Measurements from ENCODE around the gene RASA3. TPM values are rescaled to one million over a fixed set of nuclear protein-coding genes. Genes with fewer than 3 reads are reported as not detected.
"Not testable (repeated sequence)": the region's sequence is repeated elsewhere in the genome, so short reads cannot be mapped to it uniquely, and the experiment has no call there.

The RASA3 gene
- polyA plus RNA-seq, 4 donors: 13.5 to 14.5 (median 14.2) TPM

DNA sequence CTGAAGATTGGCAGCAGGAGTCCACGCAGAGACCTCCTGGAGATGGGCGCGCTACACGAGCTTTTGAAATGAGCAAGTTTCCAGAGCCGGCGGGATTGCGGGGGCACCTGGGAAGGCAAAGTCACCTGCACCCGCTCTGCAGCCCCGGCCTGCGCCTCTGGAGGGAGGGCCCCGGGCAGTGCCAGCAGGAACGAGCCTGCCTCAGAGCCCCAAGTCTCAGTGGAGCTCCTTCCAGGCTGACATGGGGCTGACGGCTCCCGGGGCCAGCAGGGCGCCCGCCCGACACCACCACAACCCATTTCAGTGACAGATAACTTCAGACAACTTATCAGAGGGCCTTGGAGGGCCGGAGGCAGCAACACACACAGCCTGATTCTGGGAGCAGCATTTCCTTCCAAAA is 45.0 kb downstream of the RASA3 start:
- DNase-seq (ENCODE audit: low read depth in 4 of 4, low spot score in 3 of 4): no peak

DNA sequence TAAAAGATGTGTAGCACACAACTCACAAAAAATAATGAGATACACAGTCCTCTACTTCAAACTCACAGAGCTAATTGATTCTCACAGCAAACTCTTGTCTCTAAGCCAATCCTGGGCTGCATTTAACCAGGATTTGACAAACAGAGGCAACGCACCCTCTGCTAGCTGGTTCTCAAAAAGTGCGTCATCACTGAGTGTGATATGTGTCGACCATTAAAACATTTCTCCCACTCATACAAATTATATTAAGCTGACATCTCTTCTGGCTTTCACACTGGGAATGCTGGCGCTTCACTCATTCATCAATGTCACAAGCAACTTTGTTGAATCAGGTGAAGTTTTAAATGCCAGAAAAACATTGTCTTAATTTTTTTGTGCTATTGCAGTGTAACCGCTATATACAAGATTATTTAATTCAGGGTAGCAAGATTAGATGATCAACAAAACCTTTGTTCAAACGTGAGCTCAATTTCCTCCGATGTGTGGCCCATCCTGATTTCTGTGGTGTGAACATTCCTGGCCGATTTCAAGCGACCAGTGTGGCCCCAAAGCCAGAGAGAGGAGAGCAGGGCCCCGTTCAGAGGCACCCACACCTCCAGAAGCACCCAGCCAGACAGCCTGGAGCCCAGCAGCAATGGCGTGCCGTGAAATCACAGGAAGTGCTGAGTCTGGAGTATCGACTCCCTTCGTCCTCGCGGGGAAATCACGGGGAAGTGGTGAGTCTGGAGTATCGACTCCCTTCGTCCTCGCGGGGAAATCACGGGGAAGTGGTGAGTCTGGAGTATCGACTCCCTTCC is 49.4 kb downstream of the RASA3 start:
- no peak for DNase-seq (ENCODE audit: low read depth in 4 of 4, low spot score in 3 of 4)

DNA sequence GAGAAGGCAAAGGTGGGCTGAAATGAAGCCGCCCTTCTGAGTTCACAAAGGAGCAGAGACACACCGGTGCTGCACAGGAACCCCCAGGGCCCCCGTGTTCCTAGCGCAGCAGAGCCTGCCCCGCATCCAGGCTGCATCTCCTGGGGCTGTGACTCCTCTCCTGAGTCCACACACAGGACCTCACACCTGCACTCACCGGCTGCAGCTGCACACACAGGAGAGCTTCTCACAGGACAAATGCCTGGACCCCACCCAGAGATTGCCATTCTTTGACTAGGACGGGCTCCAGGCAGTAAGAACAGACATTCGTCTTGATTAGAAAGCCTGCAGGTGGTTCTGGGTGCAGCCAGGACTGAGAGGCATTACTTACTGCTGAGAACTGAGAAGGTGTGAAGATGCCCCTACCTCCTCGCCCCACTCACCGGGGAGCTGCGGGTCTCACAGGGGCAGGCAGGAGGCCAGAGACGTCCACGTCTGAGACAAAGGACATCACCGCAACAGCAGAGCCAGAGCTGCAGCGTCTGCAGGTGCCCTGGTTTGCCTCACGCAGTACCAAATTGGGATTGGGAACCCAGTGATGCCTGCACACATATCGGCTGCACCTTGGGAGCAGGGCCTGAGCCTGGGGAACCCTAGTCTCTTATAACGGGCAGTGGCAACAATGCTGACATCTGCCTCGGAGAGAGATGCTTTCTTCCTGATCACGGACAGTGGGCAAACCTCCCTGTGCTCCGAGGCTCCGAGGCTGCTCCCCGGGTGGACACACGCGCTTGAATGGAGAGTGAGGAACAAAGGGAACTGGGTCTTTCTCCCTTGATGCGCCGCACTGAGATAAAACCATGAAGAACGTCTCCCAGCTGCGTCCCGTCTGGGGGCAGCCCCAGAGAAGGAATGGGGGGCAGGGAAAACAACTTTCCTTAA is 50.4 kb downstream of the RASA3 start:
- no peak for DNase-seq (ENCODE audit: low read depth in 4 of 4, low spot score in 3 of 4)

DNA sequence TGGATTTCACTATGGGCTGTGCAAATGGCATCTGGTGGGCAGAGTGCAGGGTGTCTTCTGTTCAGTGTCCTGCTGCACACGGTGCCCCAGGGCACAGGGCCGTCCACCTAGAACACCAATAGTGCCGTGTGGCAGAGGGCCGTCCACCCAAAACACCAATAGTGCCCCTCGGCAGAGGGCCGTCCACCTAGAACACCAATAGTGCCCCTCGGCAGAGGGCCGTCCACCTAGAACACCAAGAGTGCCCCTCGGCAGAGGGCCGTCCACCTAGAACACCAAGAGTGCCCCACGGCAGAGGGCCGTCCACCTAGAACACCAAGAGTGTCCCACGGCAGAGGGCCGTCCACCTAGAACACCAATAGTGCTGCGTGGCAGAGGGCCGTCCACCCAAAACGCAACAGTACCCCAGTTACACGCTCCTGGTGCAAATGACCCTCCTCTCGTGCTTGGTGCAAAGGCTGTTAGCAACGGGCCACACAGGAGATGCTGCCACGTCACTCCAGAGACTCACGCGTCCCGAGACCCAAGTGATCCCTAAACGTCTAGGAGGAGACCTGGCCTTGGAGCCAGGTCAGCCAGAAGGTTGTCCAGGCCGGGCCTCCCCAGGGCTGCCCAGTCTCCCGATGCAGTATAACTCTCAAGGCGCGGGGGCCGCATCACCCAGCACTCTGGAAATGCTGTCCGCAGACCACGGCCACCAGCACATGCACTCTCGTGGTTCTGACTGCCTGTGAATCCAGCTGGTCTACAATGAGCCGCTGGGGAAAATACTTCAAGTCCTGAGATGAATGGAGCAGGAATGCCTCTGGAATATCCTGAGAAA is 51.5 kb downstream of the RASA3 start:
- DNase-seq (ENCODE audit: low read depth in 4 of 4, low spot score in 3 of 4): no peak

DNA sequence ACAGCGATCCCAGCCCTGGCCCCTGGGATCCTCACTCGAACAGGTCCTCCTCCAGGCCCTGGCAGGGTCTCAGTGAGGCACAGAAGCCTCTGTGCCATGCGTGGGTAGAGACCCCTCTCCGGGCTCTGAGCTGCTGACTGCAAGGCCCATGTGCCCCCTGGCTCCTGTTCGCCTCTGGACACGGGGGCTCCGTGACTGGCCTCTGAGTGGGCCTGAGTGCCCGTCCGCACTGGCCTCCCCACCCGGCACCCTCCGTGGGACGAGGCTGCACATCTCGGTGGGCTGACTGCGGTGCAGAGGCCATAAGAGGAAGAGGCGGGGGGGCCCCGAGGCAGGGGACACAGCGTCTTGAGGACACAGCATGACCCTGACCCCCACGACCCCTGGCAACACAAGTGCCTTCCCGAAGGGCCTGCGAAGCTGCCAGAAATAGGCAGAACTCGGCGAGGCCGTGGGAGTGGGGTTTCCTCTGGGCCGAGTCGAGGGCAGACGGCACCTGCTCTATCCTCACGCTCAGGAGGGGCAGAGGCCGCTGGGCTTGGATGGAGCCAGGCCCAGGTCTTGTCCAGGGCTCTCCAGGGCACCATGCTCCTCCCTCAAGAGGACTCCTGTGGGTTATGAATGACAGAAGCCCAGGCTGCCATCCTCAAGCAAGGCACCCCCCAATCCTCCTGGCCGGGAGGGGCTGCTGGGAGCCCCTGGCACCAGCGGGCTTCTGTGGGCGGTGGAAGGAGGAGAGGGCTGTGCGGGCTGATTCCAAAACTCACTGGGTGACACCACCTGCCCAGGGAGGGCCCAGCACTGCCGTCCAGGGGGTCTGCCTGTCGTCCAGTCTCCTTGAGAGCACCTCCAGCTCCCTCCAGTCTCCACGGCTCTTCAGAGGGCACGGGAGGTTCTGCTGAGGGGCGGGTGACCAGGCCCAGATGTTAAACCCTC is 52.6 kb downstream of the RASA3 start:
- no peak for DNase-seq (ENCODE audit: low read depth in 4 of 4, low spot score in 3 of 4)

DNA sequence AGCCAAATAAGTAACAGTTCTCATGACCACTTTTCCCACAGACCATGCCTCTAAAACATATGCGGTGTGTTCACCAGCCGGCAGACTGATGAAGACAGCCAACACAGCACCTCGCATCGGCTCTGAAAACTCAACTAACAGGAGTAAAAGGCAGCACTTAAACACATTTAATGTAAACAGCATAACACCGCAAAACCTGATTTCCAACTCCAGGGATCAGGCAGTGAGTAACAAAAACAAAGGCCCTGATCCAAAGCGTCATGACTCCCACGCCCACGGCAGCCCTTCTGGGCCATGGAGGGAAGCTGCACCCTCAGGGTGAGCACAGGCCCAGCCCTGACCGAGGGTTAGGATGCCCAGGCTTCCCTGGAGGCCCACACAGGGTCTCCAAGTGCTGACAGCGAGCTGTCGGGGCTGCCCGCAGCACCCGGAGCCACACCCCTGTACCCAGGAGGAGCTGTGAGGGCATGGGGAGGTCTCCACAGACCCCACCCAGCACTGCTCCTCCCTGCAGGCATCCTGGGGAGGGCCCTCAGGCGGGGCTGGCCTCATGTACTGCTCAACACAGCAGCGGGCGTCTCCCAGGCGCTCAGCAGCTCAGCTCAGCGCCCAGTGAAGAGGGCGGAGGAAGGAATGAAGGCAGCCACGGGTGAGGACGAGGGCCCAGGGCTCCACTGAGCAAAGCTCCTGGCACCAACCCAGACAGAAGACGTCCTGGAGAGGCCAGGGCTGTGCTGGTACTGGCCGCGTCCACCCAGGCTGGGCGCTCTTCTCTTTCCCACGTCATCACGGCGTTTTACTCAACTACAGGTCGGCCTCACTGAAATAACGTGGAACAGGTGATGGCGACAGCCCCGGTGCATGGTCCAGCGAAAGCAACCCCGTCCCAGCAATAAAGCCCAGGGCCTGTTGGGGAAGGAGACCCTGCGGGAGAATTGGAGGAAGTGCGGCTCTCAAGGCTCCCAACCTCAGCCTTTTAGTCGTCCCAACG is 53.7 kb downstream of the RASA3 start:
- DNase-seq (ENCODE audit: low read depth in 4 of 4, low spot score in 3 of 4): no peak

DNA sequence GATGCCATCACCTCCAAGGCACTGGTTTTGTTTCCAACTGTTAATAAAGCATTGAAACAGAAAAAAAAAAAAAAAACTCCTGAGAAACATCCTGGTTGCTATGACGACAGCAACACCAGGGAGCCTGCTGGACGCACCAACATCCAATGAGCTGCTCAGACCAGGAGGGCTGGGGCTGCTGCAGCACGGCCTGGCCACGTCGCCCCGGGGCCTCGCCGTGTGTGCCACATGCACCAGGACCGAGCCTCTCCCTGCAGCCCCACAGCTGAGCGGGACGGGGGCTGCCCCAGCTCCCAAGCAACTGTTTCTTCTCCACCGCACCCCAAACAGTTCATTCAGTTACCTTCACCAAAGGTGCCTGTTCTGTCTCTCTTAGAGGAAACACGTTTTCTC is 54.5 kb downstream of the RASA3 start:
- DNase-seq (ENCODE audit: low read depth in 4 of 4, low spot score in 3 of 4): no peak

DNA sequence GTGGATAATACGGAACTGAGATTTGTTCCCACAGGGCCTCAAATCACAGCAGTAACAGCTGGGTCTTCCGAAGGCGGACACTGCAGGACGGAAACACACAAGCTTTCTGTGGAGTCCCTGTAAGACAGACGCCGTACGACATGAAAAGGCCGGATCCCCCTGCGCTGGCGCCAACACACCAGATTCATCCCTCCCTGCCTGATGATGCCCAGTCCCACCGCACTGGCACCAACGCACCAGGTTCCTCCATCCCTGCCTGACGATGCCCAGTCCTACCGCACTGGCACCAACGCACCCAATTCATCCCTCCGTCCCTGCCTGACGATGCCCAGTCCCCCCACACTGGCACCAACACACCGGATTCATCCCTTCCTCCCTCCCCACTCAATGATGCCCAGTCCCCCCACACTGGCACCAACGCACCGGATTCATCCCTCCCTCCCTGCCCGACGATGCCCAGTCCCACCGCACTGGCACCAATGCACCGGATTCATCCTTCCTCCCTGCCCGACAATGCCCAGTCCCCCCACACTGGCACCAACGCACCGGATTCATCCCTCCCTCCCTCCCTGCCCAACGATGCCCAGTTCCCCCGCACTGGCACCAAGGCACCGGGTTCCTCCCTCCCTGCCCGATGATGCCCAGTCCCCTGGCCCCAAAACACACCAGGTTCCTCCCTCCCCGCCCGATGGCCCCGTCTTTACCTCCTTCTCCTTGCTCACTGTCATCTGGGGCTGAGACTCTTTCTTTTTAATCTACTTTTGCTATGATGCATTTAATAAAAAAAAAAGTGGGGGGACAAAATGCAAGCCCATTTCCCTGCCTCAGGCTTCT is 55.1 kb downstream of the RASA3 start:
- DNase-seq (ENCODE audit: low read depth in 4 of 4, low spot score in 3 of 4): no peak

DNA sequence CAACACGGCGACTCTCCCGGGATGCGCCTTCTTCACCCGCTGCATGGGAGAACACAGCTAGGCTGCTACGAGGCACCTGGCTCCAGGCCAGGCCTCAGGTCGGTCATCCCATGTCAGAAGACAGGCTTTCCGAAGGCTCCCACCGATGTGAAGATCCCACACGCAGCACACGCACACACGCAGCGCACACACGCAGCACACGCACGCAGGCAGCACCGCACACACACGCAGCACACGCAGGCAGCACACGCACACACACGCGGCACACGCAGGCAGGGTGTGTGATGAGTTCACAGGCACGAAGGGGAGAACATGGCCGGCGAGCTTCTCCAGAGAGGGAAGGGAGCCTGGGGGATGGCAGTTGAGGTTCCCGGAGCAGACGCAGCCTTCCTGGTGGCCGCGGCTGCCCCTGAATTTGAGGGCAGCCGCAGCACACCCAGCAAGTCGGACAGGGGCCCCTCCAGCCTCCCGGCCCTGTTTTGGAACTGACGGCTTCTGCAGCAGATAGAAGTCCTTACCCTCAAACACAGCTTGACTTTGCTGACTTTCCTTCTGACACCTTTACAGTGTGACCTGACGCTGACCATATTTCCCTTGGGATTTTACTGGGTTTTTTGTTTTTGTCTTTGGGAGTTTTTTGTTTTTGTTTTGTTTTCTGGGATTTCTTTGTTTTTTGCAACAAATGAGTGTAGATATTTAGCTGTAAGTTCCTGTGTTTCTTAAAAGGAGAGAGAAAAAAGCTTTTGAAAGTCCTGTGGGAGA is 55.9 kb downstream of the RASA3 start:
- DNase-seq (ENCODE audit: low read depth in 4 of 4, low spot score in 3 of 4): no peak

DNA sequence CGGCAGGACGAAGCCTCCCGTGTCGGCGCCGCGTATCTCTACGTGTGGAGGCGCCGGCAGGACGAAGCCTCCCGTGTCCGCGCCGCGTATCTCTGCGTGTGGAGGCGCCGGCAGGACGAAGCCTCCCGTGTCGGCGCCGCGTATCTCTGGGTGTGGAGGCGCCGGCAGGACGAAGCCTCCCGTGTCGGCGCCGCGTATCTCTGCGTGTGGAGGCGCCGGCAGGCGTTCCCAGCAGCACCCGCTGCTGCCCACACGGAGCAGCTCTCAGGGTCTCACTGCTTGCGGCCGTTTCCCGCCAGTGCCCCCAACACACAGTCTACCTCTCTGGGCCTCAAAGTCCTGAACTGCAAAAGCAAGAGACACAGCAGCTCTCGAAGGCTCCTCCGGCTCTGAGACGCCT is 56.6 kb downstream of the RASA3 start:
- not testable (repeated sequence) for DNase-seq (ENCODE audit: low read depth in 4 of 4, low spot score in 3 of 4)

DNA sequence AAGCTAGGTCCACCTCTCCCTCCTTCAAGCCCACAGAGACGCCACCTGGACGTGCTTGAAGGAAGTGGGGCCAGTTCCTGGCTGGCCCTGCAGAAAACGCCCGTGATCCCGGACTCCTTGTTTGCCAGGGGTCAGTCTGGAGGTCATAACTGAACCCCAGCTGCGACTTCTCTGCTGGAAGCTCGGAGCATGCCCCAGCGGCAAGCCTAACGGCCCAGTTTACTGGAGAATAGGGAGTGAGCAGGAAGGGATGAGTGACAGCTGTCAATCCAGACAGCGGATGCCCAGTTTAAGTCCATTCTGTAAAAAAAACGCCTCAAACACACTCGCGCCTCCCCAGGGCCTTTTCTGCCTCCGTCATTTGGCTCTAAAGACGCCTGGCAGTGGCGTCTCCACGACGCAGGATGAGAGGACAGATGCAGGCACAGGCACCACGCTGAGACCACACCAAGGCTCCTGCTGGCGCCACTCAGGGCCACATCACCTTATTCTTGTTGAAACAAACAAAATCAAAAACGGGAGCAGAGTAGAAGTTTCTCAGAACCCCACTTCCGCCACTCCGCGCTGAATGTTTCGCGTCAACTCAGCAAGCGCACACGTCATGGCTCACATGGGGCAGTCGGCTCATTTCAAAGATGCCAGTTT is 57.6 kb downstream of the RASA3 start:
- DNase-seq (ENCODE audit: low read depth in 4 of 4, low spot score in 3 of 4): no peak

DNA sequence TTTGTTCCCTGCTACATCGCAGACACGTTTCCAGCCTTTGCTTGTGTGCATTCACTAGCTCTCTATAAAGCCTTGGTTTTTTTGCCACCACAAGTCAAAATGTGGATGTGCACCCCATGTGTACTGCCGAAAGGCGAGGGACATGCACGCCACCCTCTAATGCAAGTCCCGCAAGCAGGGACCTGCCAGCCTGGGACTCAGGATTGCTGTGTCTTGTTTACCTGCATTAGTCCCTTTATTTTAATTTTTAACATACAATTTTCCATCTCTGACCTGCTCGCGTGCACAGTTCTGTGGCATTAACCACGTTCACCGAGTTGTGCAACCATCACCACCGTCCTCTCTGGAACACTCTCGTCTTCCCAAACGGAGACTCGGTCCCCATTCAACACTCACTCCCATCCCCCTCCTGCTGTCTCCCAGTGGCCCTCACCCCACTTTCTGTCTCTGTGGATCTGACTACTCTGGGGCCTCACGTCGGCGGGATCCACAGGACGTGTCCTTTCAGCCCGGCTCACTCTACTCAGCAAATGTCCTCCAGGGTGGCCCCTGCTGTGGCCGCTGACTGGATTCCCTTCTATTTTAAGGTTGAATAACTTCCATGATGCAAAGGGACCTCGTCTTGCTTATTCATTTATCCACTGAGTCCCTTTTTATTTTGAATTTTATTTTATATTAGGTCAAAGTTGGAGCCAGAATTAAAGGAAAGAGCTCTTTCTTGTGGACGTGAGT is 58.4 kb downstream of the RASA3 start:
- no peak for DNase-seq (ENCODE audit: low read depth in 4 of 4, low spot score in 3 of 4)

DNA sequence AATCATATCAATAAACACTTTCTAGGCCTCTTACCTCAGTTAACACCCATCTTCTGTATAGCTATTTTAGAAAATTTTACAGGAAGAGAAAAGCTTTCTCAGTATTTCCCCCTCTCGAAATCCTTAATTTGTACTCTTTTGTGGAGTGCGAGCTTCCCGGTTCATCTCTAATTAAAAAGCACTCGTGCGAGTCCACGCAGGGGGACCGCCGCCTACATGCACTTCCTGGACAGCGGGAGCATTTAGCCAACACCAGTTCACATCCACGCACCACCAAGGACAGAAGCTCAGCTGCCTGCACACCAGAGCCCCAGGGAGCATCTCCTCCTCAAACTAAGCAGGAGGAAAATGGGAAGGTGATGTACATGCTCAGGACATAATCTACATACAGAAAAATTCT is 60.0 kb downstream of the RASA3 start:
- no peak for DNase-seq (ENCODE audit: low read depth in 4 of 4, low spot score in 3 of 4)

DNA sequence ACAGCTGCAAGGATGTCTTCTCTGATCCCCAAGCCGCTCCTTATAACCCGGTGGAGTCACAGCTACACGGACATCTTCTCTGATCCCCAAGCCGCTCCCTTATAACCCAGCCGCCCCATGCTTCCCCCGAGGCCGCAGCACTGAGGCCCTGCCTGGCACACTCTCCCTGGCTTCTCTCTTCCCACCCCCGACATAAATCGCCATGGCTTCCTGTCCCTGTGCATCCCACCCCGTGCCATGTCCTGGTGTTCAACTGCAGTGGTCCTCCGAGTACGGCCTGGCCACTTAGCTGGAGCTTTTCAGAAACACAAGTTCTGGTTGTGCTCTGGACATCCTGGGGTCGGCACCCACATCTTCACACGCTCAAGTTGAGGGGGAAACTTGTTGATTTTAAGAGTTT is 60.4 kb downstream of the RASA3 start:
- DNase-seq (ENCODE audit: low read depth in 4 of 4, low spot score in 3 of 4): no peak

DNA sequence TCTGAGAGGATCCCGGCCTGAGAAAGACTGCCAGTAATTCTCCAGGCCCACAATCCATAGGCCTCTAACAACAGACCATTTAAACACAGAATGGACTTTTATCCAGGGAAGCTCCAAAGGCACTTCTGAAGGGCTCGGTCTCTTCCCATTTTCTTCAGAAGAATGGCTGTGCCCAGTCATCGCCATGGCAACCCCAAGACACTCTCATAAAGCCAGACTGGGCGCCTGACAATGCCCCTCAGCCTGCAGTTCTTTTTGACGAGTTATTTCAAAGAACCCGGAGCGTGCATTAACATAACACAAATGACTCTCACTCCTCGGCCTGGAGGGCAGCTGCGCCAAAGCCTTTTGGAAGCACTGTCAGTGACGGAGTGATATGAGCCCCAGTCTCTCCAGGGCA is 61.0 kb downstream of the RASA3 start:
- DNase-seq (ENCODE audit: low read depth in 4 of 4, low spot score in 3 of 4): no peak
